Ishikawa (cell line): ENCODE measurements around the gene TM9SF1.

Source experiments
- CEBPB ChIP-seq: IDR thresholded peaks from 2 replicates; pipeline ENCODE4 v1.6.1; 2012
- CREB1 ChIP-seq: IDR thresholded peaks from 2 replicates; pipeline ENCODE4 v1.6.1; 2012; ENCODE audit warnings: low read depth
- EGR1 ChIP-seq: IDR thresholded peaks from 2 replicates; pipeline ENCODE4 v1.6.1; 2012
- EP300 ChIP-seq: IDR thresholded peaks from 2 replicates; pipeline ENCODE4 v1.6.1; 2012; ENCODE audit warnings: borderline replicate concordance
- FOXM1 ChIP-seq: IDR thresholded peaks from 2 replicates; pipeline ENCODE4 v1.6.1; 2012; ENCODE audit warnings: low read depth, borderline replicate concordance
- NFIC ChIP-seq: IDR thresholded peaks from 2 replicates; pipeline ENCODE4 v1.6.1; 2012
- RAD21 ChIP-seq: IDR thresholded peaks from 2 replicates; pipeline ENCODE4 v1.6.1; 2012; ENCODE audit warnings: low read depth
- TAF1 ChIP-seq: IDR thresholded peaks from 2 replicates; pipeline ENCODE4 v1.6.1; 2012; ENCODE audit warnings: low read depth, mild to moderate bottlenecking
- TCF12 ChIP-seq: IDR thresholded peaks from 2 replicates; pipeline ENCODE4 v1.6.1; 2012; ENCODE audit warnings: low read depth
- TEAD4 ChIP-seq: IDR thresholded peaks from 2 replicates; pipeline ENCODE4 v1.6.1; 2012
- YY1 ChIP-seq: IDR thresholded peaks from 2 replicates; pipeline ENCODE4 v1.6.1; 2012; ENCODE audit warnings: low read depth
- ZBTB7A ChIP-seq: IDR thresholded peaks from 2 replicates; pipeline ENCODE4 v1.6.1; 2012; ENCODE audit warnings: low read depth
- TF ChIP-seq, protein P1 (sequence below): IDR thresholded peaks from 2 replicates; pipeline ENCODE4 v1.6.1; 2012
- TF ChIP-seq, protein P2 (sequence below): IDR thresholded peaks from 2 replicates; pipeline ENCODE4 v1.6.1; 2012
- TF ChIP-seq, protein P3 (sequence below): IDR thresholded peaks from 2 replicates; pipeline ENCODE4 v1.6.1; 2012; ENCODE audit warnings: low read depth, mild to moderate bottlenecking

The TM9SF1 gene

DNA sequence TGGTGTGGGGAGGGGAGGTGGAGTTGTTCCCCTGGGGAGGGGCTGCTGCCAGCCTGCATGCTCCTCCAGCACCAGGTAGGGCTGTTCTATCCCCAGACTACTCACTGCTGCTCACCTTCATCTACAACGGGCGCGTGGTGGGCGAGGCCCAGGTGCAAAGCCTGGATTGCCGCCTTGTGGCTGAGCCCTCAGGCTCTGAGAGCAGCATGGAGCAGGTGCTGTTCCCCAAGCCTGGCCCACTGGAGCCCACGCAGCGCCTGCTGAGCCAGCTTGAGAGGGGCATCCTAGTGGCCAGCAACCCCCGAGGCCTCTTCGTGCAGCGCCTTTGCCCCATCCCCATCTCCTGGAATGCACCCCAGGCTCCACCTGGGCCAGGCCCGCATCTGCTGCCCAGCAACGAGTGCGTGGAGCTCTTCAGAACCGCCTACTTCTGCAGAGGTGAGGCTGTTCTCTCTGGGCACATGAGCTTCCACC lies 30.7 kb downstream of the TM9SF1 start:
- TF ChIP-seq, protein P1, sequence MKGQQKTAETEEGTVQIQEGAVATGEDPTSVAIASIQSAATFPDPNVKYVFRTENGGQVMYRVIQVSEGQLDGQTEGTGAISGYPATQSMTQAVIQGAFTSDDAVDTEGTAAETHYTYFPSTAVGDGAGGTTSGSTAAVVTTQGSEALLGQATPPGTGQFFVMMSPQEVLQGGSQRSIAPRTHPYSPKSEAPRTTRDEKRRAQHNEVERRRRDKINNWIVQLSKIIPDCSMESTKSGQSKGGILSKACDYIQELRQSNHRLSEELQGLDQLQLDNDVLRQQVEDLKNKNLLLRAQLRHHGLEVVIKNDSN = no peak
- TF ChIP-seq ZBTB7A (no peak), TCF12 (no peak), YY1 (no peak), RAD21 (no peak), EGR1 (no peak), TAF1 (no peak), CREB1 (no peak), EP300 (no peak), NFIC (no peak), TEAD4 (no peak), FOXM1 (no peak), CEBPB (no peak)
- TF ChIP-seq, protein P2, sequence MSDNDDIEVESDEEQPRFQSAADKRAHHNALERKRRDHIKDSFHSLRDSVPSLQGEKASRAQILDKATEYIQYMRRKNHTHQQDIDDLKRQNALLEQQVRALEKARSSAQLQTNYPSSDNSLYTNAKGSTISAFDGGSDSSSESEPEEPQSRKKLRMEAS = no peak
- TF ChIP-seq, protein P3, sequence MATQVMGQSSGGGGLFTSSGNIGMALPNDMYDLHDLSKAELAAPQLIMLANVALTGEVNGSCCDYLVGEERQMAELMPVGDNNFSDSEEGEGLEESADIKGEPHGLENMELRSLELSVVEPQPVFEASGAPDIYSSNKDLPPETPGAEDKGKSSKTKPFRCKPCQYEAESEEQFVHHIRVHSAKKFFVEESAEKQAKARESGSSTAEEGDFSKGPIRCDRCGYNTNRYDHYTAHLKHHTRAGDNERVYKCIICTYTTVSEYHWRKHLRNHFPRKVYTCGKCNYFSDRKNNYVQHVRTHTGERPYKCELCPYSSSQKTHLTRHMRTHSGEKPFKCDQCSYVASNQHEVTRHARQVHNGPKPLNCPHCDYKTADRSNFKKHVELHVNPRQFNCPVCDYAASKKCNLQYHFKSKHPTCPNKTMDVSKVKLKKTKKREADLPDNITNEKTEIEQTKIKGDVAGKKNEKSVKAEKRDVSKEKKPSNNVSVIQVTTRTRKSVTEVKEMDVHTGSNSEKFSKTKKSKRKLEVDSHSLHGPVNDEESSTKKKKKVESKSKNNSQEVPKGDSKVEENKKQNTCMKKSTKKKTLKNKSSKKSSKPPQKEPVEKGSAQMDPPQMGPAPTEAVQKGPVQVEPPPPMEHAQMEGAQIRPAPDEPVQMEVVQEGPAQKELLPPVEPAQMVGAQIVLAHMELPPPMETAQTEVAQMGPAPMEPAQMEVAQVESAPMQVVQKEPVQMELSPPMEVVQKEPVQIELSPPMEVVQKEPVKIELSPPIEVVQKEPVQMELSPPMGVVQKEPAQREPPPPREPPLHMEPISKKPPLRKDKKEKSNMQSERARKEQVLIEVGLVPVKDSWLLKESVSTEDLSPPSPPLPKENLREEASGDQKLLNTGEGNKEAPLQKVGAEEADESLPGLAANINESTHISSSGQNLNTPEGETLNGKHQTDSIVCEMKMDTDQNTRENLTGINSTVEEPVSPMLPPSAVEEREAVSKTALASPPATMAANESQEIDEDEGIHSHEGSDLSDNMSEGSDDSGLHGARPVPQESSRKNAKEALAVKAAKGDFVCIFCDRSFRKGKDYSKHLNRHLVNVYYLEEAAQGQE = no peak

GRCh38 chr14:24162093-24162492 lies 33.1 kb downstream of the TM9SF1 start:
- TF ChIP-seq, protein P2 = no peak
- TF ChIP-seq EGR1 = no peak
- TF ChIP-seq RAD21 = no peak
- no peak for TF ChIP-seq TAF1
- TF ChIP-seq, protein P3 = no peak
- TF ChIP-seq NFIC = no peak
- TF ChIP-seq CREB1 = no peak
- TF ChIP-seq, protein P1 = no peak
- no peak for TF ChIP-seq CEBPB
- TF ChIP-seq YY1 = no peak
- no peak for TF ChIP-seq ZBTB7A
- TF ChIP-seq TEAD4 = no peak
- no peak for TF ChIP-seq TCF12
- TF ChIP-seq FOXM1 = no peak
- TF ChIP-seq EP300 = no peak

GRCh38 chr14:24160850-24161804 lies 34.1 kb downstream of the TM9SF1 start, which contains the start of gene IRF9:
TSS of gene IRF9 (plus strand) at chr14:24161265. CDS start at chr14:24162145, 880 bp downstream.
- TF ChIP-seq, protein P1 = peak; percentile 97
- TF ChIP-seq NFIC (peak; percentile 95), TAF1 (no peak; the same call in 1 of the 2 replicates), ZBTB7A (no peak), TCF12 (0 out of 2 replicates have a peak, but pooled peaks have one; percentile 25), FOXM1 (no peak), RAD21 (peak; percentile 73), EP300 (0 out of 2 replicates have a peak, but pooled peaks have one; percentile 10), EGR1 (no peak), CEBPB (no peak), TEAD4 (peak; percentile 42; the same call in 1 of the 2 replicates), CREB1 (no peak), YY1 (peak; percentile 21; the same call in 1 of the 2 replicates)
- TF ChIP-seq, protein P2 = peak; percentile 65; the same call in 1 of the 2 replicates
- TF ChIP-seq, protein P3 = no peak
